ENCODE results near the gene LTBP1. TPM values are rescaled to one million over a fixed set of nuclear protein-coding genes. Genes with fewer than 3 reads are reported as not detected.

Gene LTBP1
- total RNA-seq, 2 experiments from 2014 or later = 61.1 to 82.6 TPM

- no TSS peak for BruUV-seq (replicated peaks)
- Histone ChIP-seq H3K36me3 (ENCODE audit: insufficient read depth, low read length) (peaks cover 53% of the 10 kb centered on the region), H3K27ac (ENCODE audit: low read depth, low read length, poor library complexity, severe bottlenecking) (no peak overlapping the region)
Observed at GRCh38 chr2:33370636-33371265, 424.0 kb downstream of the LTBP1 start.

GRCh38 chr2:33371304-33372090 lies 424.7 kb downstream of the LTBP1 start:
- ChIA-PET CTCF (ENCODE audit: unreplicated experiment) (interaction anchor here (1.0 kb wide), 1 partner anchor 11 kb away, joined by 3 read pairs; no protein-coding TSS in a partner anchor), POLR2A (interaction anchor here (1.3 kb wide), 1 partner anchor 600 kb away, joined by 3 read pairs; no protein-coding TSS in a partner anchor)
- Histone ChIP-seq H3K4me1 (ENCODE audit: insufficient read depth, low read length, poor library complexity, severe bottlenecking) (no peaks in the 10 kb centered on the region), H3K9me3 (ENCODE audit: low read length) (no peaks in the 10 kb centered on the region), H2AFZ (ENCODE audit: low read length) (no peak overlapping the region), H3K4me2 (ENCODE audit: low read length) (no peak overlapping the region), H3K79me2 (ENCODE audit: insufficient read depth, low read depth, low read length) (no peaks in the 10 kb centered on the region), H3K27ac (ENCODE audit: low read depth, low read length, poor library complexity, severe bottlenecking) (no peak overlapping the region), H3K4me3 (ENCODE audit: low read depth, low read length, poor library complexity, severe bottlenecking) (no peak overlapping the region), H3K9me2 (ENCODE audit: insufficient read depth, low read length) (no peaks in the 10 kb centered on the region), H3K36me3 (ENCODE audit: insufficient read depth, low read length) (peaks cover 45% of the 10 kb centered on the region), H4K20me1 (ENCODE audit: insufficient read depth, low read length) (no peaks in the 10 kb centered on the region)
- DNase-seq (ENCODE audit: low spot score) = no peak
- no TSS peak for BruUV-seq (replicated peaks)
- intact Hi-C loops (cut with micrococcal nuclease; ENCODE audit: unreplicated experiment) = loop anchor here (5.0 to 10.0 kb wide), 3 partner anchors 334 to 817 kb away; partner anchors contain the start of gene LTBP1
- TF ChIP-seq EZH2phosphoT487 (IDR thresholded peaks at IDR 0.05; ENCODE audit: borderline replicate concordance, low read depth, low read length) = no peak
- no peak for TF ChIP-seq CTCF (conservative IDR thresholded peaks at IDR 0.05; ENCODE audit: low read length)

More at GRCh38 chr2:33370636-33371265, 424.0 kb downstream of the LTBP1 start:
- ChIA-PET CTCF (ENCODE audit: unreplicated experiment) (no interaction called here), POLR2A (interaction anchor here (0.8 kb wide), 1 partner anchor 223 kb away, joined by 3 read pairs; no protein-coding TSS in a partner anchor)
- Histone ChIP-seq H4K20me1 (ENCODE audit: insufficient read depth, low read length) (no peaks in the 10 kb centered on the region), H3K79me2 (ENCODE audit: insufficient read depth, low read depth, low read length) (no peaks in the 10 kb centered on the region), H2AFZ (ENCODE audit: low read length) (no peak overlapping the region), H3K9me3 (ENCODE audit: low read length) (no peaks in the 10 kb centered on the region), H3K4me3 (ENCODE audit: low read depth, low read length, poor library complexity, severe bottlenecking) (no peak overlapping the region), H3K4me1 (ENCODE audit: insufficient read depth, low read length, poor library complexity, severe bottlenecking) (no peaks in the 10 kb centered on the region), H3K9me2 (ENCODE audit: insufficient read depth, low read length) (no peaks in the 10 kb centered on the region), H3K4me2 (ENCODE audit: low read length) (no peak overlapping the region)
- no peak for DNase-seq (ENCODE audit: low spot score)
- intact Hi-C loops (cut with micrococcal nuclease; ENCODE audit: unreplicated experiment) = loop anchor here (5.0 to 10.0 kb wide), 3 partner anchors 333 to 816 kb away; partner anchors contain the start of gene LTBP1
- TF ChIP-seq CTCF (conservative IDR thresholded peaks at IDR 0.05; ENCODE audit: low read length) (no peak), EZH2phosphoT487 (IDR thresholded peaks at IDR 0.05; ENCODE audit: borderline replicate concordance, low read depth, low read length) (no peak)
